HEK293 (cell line): ENCODE measurements around the gene ICOSLG.
"Not testable (repeated sequence)": the region's sequence is repeated elsewhere in the genome, so short reads cannot be mapped to it uniquely, and the experiment has no call there.

Experiments used
- TF ChIP-seq, protein P1 (sequence below): fragments of 450-650 bp; formaldehyde crosslinking; IDR thresholded peaks from 2 replicates; pipeline ENCODE4 v1.5.1; 2016; ENCODE audit warnings: missing biosample characterization, missing genetic modification characterization
- TF ChIP-seq, protein P2 (sequence below): fragments of 450-650 bp; formaldehyde crosslinking; conservative IDR thresholded peaks from 2 replicates; pipeline ENCODE4 v1.5.1; 2016; ENCODE audit warnings: low read depth, missing biosample characterization, missing genetic modification characterization

DNA sequence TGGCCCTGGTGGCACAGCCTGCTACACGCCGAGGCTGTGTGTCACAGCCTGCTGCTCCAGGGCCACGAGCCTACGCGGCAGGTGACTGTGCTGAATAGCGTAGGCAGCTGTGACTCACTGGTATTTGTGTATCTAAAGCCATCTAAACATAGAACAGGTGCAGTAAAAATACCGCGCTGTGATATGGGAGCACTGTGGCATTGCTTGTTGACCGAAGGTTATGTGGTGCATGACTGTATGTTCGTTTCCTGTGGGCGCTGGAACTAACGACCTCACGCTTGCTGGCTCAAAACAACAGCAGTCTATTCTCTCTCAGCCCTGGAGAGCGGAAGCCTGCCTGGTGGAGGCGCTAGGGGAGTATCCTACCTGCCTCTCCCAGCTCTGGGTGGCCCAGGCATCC is 3.2 kb upstream of the ICOSLG start:
- TF ChIP-seq, protein P1, sequence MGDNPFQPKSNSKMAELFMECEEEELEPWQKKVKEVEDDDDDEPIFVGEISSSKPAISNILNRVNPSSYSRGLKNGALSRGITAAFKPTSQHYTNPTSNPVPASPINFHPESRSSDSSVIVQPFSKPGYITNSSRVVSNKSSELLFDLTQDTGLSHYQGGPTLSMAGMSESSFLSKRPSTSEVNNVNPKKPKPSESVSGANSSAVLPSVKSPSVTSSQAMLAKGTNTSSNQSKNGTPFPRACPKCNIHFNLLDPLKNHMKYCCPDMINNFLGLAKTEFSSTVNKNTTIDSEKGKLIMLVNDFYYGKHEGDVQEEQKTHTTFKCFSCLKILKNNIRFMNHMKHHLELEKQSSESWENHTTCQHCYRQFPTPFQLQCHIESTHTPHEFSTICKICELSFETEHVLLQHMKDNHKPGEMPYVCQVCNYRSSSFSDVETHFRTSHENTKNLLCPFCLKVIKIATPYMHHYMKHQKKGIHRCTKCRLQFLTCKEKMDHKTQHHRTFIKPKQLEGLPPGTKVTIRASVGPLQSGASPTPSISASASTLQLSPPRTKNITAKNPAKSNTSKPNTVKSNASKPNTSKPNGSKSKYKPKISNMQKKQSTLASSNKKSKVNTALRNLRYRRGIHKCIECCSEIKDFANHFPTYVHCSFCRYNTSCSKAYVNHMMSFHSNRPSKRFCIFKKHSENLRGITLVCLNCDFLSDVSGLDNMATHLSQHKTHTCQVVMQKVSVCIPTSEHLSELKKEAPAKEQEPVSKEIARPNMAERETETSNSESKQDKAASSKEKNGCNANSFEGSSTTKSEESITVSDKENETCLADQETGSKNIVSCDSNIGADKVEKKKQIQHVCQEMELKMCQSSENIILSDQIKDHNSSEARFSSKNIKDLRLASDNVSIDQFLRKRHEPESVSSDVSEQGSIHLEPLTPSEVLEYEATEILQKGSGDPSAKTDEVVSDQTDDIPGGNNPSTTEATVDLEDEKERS (tag by site-specific recombination) = not testable (repeated sequence)
- TF ChIP-seq, protein P2, sequence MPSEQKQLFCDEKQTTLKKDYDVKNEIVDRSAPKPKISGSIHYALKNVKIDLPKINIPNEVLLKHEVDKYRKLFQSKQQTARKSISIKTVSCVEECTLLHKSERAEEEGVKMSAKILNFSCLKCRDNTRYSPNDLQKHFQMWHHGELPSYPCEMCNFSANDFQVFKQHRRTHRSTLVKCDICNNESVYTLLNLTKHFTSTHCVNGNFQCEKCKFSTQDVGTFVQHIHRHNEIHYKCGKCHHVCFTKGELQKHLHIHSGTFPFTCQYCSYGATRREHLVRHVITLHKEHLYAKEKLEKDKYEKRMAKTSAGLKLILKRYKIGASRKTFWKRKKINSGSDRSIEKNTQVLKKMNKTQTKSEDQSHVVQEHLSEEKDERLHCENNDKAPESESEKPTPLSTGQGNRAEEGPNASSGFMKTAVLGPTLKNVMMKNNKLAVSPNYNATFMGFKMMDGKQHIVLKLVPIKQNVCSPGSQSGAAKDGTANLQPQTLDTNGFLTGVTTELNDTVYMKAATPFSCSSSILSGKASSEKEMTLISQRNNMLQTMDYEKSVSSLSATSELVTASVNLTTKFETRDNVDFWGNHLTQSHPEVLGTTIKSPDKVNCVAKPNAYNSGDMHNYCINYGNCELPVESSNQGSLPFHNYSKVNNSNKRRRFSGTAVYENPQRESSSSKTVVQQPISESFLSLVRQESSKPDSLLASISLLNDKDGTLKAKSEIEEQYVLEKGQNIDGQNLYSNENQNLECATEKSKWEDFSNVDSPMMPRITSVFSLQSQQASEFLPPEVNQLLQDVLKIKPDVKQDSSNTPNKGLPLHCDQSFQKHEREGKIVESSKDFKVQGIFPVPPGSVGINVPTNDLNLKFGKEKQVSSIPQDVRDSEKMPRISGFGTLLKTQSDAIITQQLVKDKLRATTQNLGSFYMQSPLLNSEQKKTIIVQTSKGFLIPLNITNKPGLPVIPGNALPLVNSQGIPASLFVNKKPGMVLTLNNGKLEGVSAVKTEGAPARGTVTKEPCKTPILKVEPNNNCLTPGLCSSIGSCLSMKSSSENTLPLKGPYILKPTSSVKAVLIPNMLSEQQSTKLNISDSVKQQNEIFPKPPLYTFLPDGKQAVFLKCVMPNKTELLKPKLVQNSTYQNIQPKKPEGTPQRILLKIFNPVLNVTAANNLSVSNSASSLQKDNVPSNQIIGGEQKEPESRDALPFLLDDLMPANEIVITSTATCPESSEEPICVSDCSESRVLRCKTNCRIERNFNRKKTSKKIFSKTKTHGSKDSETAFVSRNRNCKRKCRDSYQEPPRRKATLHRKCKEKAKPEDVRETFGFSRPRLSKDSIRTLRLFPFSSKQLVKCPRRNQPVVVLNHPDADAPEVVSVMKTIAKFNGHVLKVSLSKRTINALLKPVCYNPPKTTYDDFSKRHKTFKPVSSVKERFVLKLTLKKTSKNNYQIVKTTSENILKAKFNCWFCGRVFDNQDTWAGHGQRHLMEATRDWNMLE = not testable (repeated sequence)
